ENCODE measurements around the gene KCNMB1. TPM values are rescaled to one million over a fixed set of nuclear protein-coding genes. Genes with fewer than 3 reads are reported as not detected.

Gene KCNMB1
- total RNA-seq (1 to 10 TPM in 5 of 9 donors, under 1 TPM in 4; 0.25 to 3.7 (median 1.0) TPM), polyA plus RNA-seq (1 to 10 TPM; 1.2 TPM)
- long read RNA-seq, donor 1, full-length matches to known transcripts = 1 of 2 reads
- long read RNA-seq, donor 1, partial matches to known transcripts = 1 of 2 reads
- long read RNA-seq, donor 1, other reads (novel, unspliced or antisense) = 0 of 2 reads
- long read RNA-seq, donor 2, full-length matches to known transcripts = 5 of 20 reads
- long read RNA-seq, donor 2, partial matches to known transcripts = 4 of 20 reads
- long read RNA-seq, donor 2, other reads (novel, unspliced or antisense) = 11 of 20 reads
- long read RNA-seq, donor 3, full-length matches to known transcripts = 1 of 3 reads
- long read RNA-seq, donor 3, partial matches to known transcripts = 1 of 3 reads
- long read RNA-seq, donor 3, other reads (novel, unspliced or antisense) = 1 of 3 reads

DNA sequence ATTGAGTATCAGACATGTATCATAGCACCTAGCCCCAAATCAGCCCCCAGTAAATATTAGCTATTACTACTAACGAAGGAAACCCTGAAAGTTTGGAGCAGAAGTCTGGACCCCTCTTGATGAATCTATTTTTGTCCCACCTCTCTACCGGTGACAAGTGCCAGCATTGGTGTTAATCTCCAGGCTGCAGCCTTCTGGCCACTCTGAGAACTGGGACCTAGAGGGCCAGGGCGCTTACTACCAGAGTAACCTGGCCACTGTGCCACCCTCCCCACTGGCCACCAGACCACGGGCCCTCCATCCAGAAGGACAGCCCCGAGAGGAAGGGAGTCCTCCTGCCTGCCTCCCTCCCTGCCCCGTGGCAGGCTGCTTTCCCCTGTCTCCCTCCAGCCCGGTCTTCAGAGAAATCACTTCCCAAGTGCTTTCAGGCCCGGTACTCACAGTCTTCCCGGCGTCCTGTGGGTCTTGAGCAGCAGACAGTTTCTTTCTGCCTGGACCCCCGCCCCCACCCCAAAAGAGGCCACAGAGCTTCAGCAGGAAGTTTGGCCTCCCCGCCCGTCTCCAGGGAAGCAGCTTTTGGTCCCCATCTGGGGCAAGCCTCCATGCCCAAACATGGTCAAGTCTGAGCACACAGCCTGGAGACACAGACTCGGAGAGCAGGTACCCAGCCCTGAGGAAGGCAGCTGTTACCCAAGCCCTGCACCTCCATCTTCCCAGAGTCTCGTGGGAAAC lies at the start of gene KCNMB1:
KCNMB1 (minus strand) TSS at position 550 of the 732 bp plus-strand sequence. CDS start 3,920 bp downstream, outside the sequence.
- H3K36me3 ChIP-seq = no peaks in the 10 kb centered on the region
- peak within 1 kb of the TSS in 10 of 12 donors; percentile 4 to 54 (median 36) for H3K4me3 ChIP-seq
- no peak for TF ChIP-seq POLR2A (IDR thresholded peaks at IDR 0.05)
- TF ChIP-seq, protein P1, sequence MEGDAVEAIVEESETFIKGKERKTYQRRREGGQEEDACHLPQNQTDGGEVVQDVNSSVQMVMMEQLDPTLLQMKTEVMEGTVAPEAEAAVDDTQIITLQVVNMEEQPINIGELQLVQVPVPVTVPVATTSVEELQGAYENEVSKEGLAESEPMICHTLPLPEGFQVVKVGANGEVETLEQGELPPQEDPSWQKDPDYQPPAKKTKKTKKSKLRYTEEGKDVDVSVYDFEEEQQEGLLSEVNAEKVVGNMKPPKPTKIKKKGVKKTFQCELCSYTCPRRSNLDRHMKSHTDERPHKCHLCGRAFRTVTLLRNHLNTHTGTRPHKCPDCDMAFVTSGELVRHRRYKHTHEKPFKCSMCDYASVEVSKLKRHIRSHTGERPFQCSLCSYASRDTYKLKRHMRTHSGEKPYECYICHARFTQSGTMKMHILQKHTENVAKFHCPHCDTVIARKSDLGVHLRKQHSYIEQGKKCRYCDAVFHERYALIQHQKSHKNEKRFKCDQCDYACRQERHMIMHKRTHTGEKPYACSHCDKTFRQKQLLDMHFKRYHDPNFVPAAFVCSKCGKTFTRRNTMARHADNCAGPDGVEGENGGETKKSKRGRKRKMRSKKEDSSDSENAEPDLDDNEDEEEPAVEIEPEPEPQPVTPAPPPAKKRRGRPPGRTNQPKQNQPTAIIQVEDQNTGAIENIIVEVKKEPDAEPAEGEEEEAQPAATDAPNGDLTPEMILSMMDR (IDR thresholded peaks at IDR 0.05) = peak in 1 of 12 donors; percentile 8
- H3K9me3 ChIP-seq = no peaks in the 10 kb centered on the region
- no peaks in the 10 kb centered on the region for H3K27me3 ChIP-seq
- peaks cover 0 to 35% (median 9%) of the 10 kb centered on the region in 12 donors for H3K4me1 ChIP-seq
- H3K27ac ChIP-seq = peak within 1 kb of the TSS in 8 of 12 donors; percentile 9 to 88 (median 53)
- DNase-seq = peak in 1 of 5 donors; percentile 43
- intact Hi-C loops (cut with DNase I) = no loop called here
- peak; percentile 44 to 75 (median 70) for ATAC-seq
- 16 to 31% (median 22%) methylated on average over 8 to 15 of the region's 15 CpGs for WGBS, 4 donors

GRCh38 chr5:170438581-170438980 lies 49.4 kb upstream of the KCNMB1 start:
- ATAC-seq = no peak
- TF ChIP-seq, protein P1 (IDR thresholded peaks at IDR 0.05) = no peak
- no peak for TF ChIP-seq POLR2A (IDR thresholded peaks at IDR 0.05)
- Histone ChIP-seq H3K27me3 (no peaks in the 10 kb centered on the region), H3K27ac (no peak overlapping the region), H3K36me3 (no peaks in the 10 kb centered on the region), H3K4me3 (no peak overlapping the region), H3K4me1 (peaks cover 0 to 6% (median 0%) of the 10 kb centered on the region in 12 donors), H3K9me3 (no peaks in the 10 kb centered on the region)
- WGBS, 4 donors = 91 to 93% (median 91%) methylated on average over 8 of the region's 8 CpGs
- intact Hi-C loops (cut with DNase I) = loop anchor here in 2 of 10 donors (10.0 kb wide), 2 partner anchors 356 to 906 kb away; no protein-coding TSS in a partner anchor
- DNase-seq = no peak

- 78 to 89% (median 85%) methylated on average over 7 to 12 of the region's 12 CpGs for WGBS, 4 donors
- Histone ChIP-seq H3K36me3 (no peaks in the 10 kb centered on the region), H3K4me1 (peaks cover 0 to 6% (median 0%) of the 10 kb centered on the region in 12 donors), H3K27me3 (no peaks in the 10 kb centered on the region), H3K4me3 (no peak overlapping the region), H3K9me3 (peaks cover 0 to 6% (median 0%) of the 10 kb centered on the region in 12 donors), H3K27ac (no peak overlapping the region)
- intact Hi-C loops (cut with DNase I) = loop anchor here in 2 of 10 donors (2.0 to 10.0 kb wide), 3 partner anchors 193 to 907 kb away; no protein-coding TSS in a partner anchor
- DNase-seq (no peak), ATAC-seq (no peak)
- no peak for TF ChIP-seq POLR2A (IDR thresholded peaks at IDR 0.05)
- TF ChIP-seq, protein P1 (IDR thresholded peaks at IDR 0.05) = no peak
Measured at GRCh38 chr5:170437621-170438375, 48.6 kb upstream of the KCNMB1 start.
